Measurements from ENCODE around the gene DEFB131B.
"Not testable (repeated sequence)": the region's sequence is repeated elsewhere in the genome, so short reads cannot be mapped to it uniquely, and the experiment has no call there.

DEFB131B gene

DNA sequence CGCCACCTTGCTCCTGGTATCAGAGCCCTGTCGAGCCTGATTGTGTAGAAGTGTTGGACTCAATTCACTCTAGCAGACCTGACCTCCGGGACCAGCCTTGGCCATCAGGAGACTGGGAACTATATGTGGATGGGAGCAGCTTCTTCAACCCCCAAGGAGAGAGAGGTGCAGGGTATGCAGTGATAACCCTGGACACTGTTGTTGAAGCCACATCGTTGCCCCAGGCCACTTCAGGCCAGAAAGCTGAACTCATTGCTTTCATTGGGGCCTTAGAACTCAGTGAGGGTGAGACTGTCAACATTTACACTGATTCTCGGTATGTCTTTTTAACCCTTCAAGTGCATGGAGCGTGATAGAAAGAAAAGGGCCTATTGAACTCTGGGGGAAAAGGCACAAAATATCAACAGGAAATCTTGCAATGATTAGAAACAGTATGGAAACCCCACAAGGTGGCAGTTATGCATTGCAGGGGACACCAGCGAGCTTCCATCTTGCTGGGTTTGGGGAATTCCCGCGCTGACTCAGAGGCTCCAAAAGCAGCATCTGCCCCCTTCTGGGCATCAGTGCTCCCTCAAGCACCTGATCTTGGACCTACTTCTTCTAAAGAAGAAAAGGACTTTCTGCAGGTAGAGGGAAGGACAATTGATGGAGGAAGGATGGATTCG lies 33.2 kb downstream of the DEFB131B start:
- H3K4me3 ChIP-seq (ENCODE audit: low read length in 2 of 2); H3K4me1 ChIP-seq (ENCODE audit: control insufficient read depth, insufficient read depth, low read length); H3K9ac ChIP-seq (ENCODE audit: low read length in 2 of 2); H3K27ac ChIP-seq (ENCODE audit: low read length); H3K27me3 ChIP-seq (ENCODE audit: control insufficient read depth in 1 of 2, insufficient read depth in 2 of 2, low read length in 2 of 2); H3K9me3 ChIP-seq (ENCODE audit: control insufficient read depth in 2 of 2, low read length in 2 of 2): not testable (repeated sequence)
- peaks cover 11 to 13% of the 10 kb centered on the region in 2 donors for H3K36me3 ChIP-seq (ENCODE audit: control insufficient read depth in 2 of 2, insufficient read depth in 2 of 2, low read length in 2 of 2)

DNA sequence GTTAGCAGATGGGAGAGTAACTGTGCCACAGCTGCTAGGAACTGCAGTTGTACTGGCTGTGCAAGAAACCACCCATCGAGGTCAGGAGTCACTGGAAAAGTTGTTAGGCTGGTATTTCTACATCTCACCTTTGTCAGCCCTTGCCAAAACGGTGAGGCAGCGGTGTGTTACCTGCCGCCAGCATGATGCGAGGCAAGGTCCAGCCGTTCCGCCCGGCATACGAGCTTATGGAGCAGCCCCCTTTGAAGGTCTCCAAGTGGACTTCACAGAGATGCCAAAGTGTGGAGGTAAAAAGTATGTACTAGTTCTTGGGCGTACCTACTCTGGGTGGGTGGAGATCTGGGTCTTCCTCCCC lies 33.7 kb downstream of the DEFB131B start:
- peaks cover 11 to 15% of the 10 kb centered on the region in 2 donors for H3K36me3 ChIP-seq (ENCODE audit: control insufficient read depth in 2 of 2, insufficient read depth in 2 of 2, low read length in 2 of 2)
- H3K27me3 ChIP-seq (ENCODE audit: control insufficient read depth in 1 of 2, insufficient read depth in 2 of 2, low read length in 2 of 2); H3K27ac ChIP-seq (ENCODE audit: low read length): not testable (repeated sequence)

DNA sequence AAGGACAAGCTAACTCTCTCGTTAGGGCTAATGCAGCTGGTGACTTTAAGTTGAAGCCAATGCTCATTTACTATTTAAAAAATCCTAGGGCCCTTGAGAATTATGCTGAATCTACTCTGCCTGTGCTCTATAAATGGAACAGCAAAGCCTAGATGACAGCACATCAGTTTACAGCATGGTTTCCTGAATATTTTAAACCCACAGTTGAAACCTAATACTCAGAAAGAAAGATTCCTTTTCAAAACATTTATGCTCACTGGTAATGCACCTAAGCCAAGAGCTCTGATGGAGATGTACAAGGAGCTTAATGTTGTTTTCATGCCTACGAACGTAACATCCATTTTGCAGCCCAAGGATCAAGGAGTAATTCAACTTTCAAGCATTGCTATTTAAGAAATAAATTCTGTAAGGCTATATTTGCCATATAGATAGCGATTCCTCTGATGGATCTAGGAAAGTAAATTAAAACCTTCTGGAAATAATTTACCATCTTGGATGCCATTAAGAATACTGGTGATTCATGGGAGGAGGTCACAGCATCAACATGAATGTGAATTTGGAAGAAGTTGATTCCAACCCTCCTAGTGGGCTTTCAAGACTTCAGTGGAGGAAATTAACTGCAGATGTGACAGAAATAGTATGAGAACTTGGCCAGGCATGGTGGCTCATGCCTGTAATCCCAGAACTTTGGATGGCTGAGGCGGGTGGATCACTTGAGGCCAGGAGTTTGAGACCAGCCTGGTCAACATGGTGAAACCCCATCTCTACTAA lies 35.7 kb downstream of the DEFB131B start:
- H3K4me1 ChIP-seq (ENCODE audit: control insufficient read depth, insufficient read depth, low read length): no peaks in the 10 kb centered on the region
- no peak overlapping the region for H3K9ac ChIP-seq (ENCODE audit: low read length in 2 of 2)
- peaks cover 18 to 25% of the 10 kb centered on the region in 2 donors for H3K36me3 ChIP-seq (ENCODE audit: control insufficient read depth in 2 of 2, insufficient read depth in 2 of 2, low read length in 2 of 2)
- H3K27ac ChIP-seq (ENCODE audit: low read length): no peak overlapping the region
- H3K4me3 ChIP-seq (ENCODE audit: low read length in 2 of 2): no peak overlapping the region
- H3K27me3 ChIP-seq (ENCODE audit: control insufficient read depth in 1 of 2, insufficient read depth in 2 of 2, low read length in 2 of 2): no peaks in the 10 kb centered on the region
- no peaks in the 10 kb centered on the region for H3K9me3 ChIP-seq (ENCODE audit: control insufficient read depth in 2 of 2, low read length in 2 of 2)

More for the DNA sequence above, 33.7 kb downstream of the DEFB131B start:
- not testable (repeated sequence) for H3K4me3 ChIP-seq (ENCODE audit: low read length in 2 of 2); H3K9me3 ChIP-seq (ENCODE audit: control insufficient read depth in 2 of 2, low read length in 2 of 2); H3K9ac ChIP-seq (ENCODE audit: low read length in 2 of 2); H3K4me1 ChIP-seq (ENCODE audit: control insufficient read depth, insufficient read depth, low read length)

- Histone ChIP-seq H3K27me3 (ENCODE audit: control insufficient read depth in 1 of 2, insufficient read depth in 2 of 2, low read length in 2 of 2) (no peaks in the 10 kb centered on the region), H3K4me3 (ENCODE audit: low read length in 2 of 2) (no peak overlapping the region), H3K4me1 (ENCODE audit: control insufficient read depth, insufficient read depth, low read length) (no peaks in the 10 kb centered on the region), H3K9ac (ENCODE audit: low read length in 2 of 2) (no peak overlapping the region), H3K9me3 (ENCODE audit: control insufficient read depth in 2 of 2, low read length in 2 of 2) (no peaks in the 10 kb centered on the region), H3K27ac (ENCODE audit: low read length) (no peak overlapping the region), H3K36me3 (ENCODE audit: control insufficient read depth in 2 of 2, insufficient read depth in 2 of 2, low read length in 2 of 2) (peaks cover 18 to 25% of the 10 kb centered on the region in 2 donors)
Observed at GRCh38 chr11:71914617-71915189, 36.5 kb downstream of the DEFB131B start.

GRCh38 chr11:71917646-71918140 lies 39.4 kb downstream of the DEFB131B start:
- Histone ChIP-seq H3K4me1 (ENCODE audit: control insufficient read depth, insufficient read depth, low read length) (no peaks in the 10 kb centered on the region), H3K9me3 (ENCODE audit: control insufficient read depth in 2 of 2, low read length in 2 of 2) (no peaks in the 10 kb centered on the region), H3K9ac (ENCODE audit: low read length in 2 of 2) (no peak overlapping the region), H3K36me3 (ENCODE audit: control insufficient read depth in 2 of 2, insufficient read depth in 2 of 2, low read length in 2 of 2) (peaks cover 18 to 25% of the 10 kb centered on the region in 2 donors), H3K27ac (ENCODE audit: low read length) (no peak overlapping the region), H3K27me3 (ENCODE audit: control insufficient read depth in 1 of 2, insufficient read depth in 2 of 2, low read length in 2 of 2) (no peaks in the 10 kb centered on the region), H3K4me3 (ENCODE audit: low read length in 2 of 2) (no peak overlapping the region)

DNA sequence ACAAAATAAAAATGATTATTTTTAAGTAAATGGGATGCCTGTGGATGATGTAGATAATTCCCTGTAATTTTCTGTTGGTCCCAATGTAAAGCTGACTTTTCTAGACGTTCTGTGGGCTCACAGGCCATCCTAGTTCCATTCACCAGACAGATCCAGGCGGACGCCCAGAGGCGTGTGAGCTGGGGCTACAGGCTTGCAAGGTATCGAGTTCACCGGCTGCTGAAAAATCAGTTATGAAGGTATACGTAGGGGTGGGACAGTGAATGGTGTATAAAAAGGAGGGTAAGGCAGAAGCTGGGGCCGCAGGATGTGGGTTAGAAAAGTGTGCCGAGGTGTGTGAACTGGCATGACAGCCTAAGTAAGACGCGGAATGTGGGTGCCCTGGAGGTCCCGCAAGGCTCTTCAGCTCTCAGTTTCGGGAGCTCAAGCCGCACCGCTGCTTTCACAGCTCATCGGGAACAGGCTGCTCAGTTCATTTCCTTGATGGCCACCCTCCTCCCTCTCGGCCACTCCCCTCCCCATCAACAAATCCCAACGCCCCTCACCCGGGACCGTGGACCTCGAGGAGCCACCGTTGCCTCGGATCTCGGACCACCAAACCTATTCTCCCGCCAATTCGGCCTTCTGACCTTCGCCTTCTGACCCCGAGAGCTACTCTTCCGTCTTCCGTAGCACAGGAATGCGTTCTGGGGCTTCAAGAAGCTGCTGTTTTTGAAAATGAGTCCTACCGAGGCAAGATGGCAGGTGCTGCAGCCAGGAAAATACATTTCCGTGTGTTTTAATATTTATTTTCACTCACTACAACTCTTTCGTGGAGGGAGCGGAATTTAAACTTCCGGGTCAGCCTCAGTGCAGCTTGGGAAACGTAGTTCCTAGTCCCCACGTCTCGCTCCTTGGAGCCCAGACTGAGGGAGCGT lies 49.8 kb downstream of the DEFB131B start, which contains the start of gene XNDC1N:
TSS of gene XNDC1N (minus strand) at position 775 of the 917 bp plus-strand sequence. CDS start 5,241 bp downstream, outside the sequence.
- Histone ChIP-seq H3K9ac (ENCODE audit: low read length in 2 of 2) (peak within 1 kb of the TSS; percentile 93 to 98), H3K4me1 (ENCODE audit: control insufficient read depth, insufficient read depth, low read length) (peaks cover 19% of the 10 kb centered on the region), H3K27ac (ENCODE audit: low read length) (peak within 1 kb of the TSS; percentile 93), H3K36me3 (ENCODE audit: control insufficient read depth in 2 of 2, insufficient read depth in 2 of 2, low read length in 2 of 2) (no peaks in the 10 kb centered on the region), H3K27me3 (ENCODE audit: control insufficient read depth in 1 of 2, insufficient read depth in 2 of 2, low read length in 2 of 2) (no peaks in the 10 kb centered on the region), H3K4me3 (ENCODE audit: low read length in 2 of 2) (peak within 1 kb of the TSS; percentile 99), H3K9me3 (ENCODE audit: control insufficient read depth in 2 of 2, low read length in 2 of 2) (no peaks in the 10 kb centered on the region)

GRCh38 chr11:71928737-71929443 lies 50.6 kb downstream of the DEFB131B start, which contains the start of gene RNF121:
RNF121 (plus strand) TSS chr11:71929046; CDS start chr11:71929062, 16 bp downstream.
- Histone ChIP-seq H3K4me1 (ENCODE audit: control insufficient read depth, insufficient read depth, low read length) (peaks cover 22% of the 10 kb centered on the region), H3K9ac (ENCODE audit: low read length in 2 of 2) (peak within 1 kb of the TSS; percentile 93 to 98), H3K36me3 (ENCODE audit: control insufficient read depth in 2 of 2, insufficient read depth in 2 of 2, low read length in 2 of 2) (no peaks in the 10 kb centered on the region), H3K4me3 (ENCODE audit: low read length in 2 of 2) (peak within 1 kb of the TSS; percentile 99), H3K27ac (ENCODE audit: low read length) (peak within 1 kb of the TSS; percentile 93), H3K9me3 (ENCODE audit: control insufficient read depth in 2 of 2, low read length in 2 of 2) (no peaks in the 10 kb centered on the region), H3K27me3 (ENCODE audit: control insufficient read depth in 1 of 2, insufficient read depth in 2 of 2, low read length in 2 of 2) (no peaks in the 10 kb centered on the region)

GRCh38 chr11:71929491-71929890 lies 51.2 kb downstream of the DEFB131B start:
- Histone ChIP-seq H3K27me3 (ENCODE audit: control insufficient read depth in 1 of 2, insufficient read depth in 2 of 2, low read length in 2 of 2) (no peaks in the 10 kb centered on the region), H3K4me3 (ENCODE audit: low read length in 2 of 2) (peak overlapping the region; percentile 99), H3K9ac (ENCODE audit: low read length in 2 of 2) (peak overlapping the region; percentile 86 to 93), H3K9me3 (ENCODE audit: control insufficient read depth in 2 of 2, low read length in 2 of 2) (no peaks in the 10 kb centered on the region), H3K27ac (ENCODE audit: low read length) (no peak overlapping the region), H3K4me1 (ENCODE audit: control insufficient read depth, insufficient read depth, low read length) (peaks cover 22% of the 10 kb centered on the region), H3K36me3 (ENCODE audit: control insufficient read depth in 2 of 2, insufficient read depth in 2 of 2, low read length in 2 of 2) (no peaks in the 10 kb centered on the region)

- Histone ChIP-seq H3K4me1 (ENCODE audit: control insufficient read depth, insufficient read depth, low read length) (peaks cover 22% of the 10 kb centered on the region), H3K9me3 (ENCODE audit: control insufficient read depth in 2 of 2, low read length in 2 of 2) (no peaks in the 10 kb centered on the region), H3K36me3 (ENCODE audit: control insufficient read depth in 2 of 2, insufficient read depth in 2 of 2, low read length in 2 of 2) (no peaks in the 10 kb centered on the region), H3K27me3 (ENCODE audit: control insufficient read depth in 1 of 2, insufficient read depth in 2 of 2, low read length in 2 of 2) (no peaks in the 10 kb centered on the region), H3K4me3 (ENCODE audit: low read length in 2 of 2) (peak overlapping the region; percentile 99), H3K27ac (ENCODE audit: low read length) (no peak overlapping the region), H3K9ac (ENCODE audit: low read length in 2 of 2) (no peak overlapping the region)
Observed at GRCh38 chr11:71930556-71931244, 52.4 kb downstream of the DEFB131B start.

Data from stomach smooth muscle (tissue), 2 donors.